NT2/D1 (cell line): ENCODE results near the gene AGXT.

Experiments
- DNase-seq: peaks from one replicate; pipeline ENCODE4 v3.0.0-alpha.2; 2011; ENCODE audit warnings: low read depth, low spot score
- H3K27me3 ChIP-seq: 2 replicates; pipeline ENCODE4 v1.6.0; 2011; ENCODE audit warnings: mild to moderate bottlenecking; ENCODE audit not compliant: insufficient read length, insufficient read depth
- H3K36me3 ChIP-seq: 2 replicates; pipeline ENCODE4 v1.6.1; 2011; ENCODE audit warnings: mild to moderate bottlenecking, low read length, mixed read lengths; ENCODE audit not compliant: insufficient read depth, insufficient read length
- H3K4me1 ChIP-seq: 2 replicates; pipeline ENCODE4 v1.5.1; 2011; ENCODE audit not compliant: insufficient read depth, insufficient read length
- H3K4me3 ChIP-seq: 2 replicates; pipeline ENCODE4 v1.5.1; 2011; ENCODE audit warnings: low read depth; ENCODE audit not compliant: insufficient read length
- H3K9ac ChIP-seq: 2 replicates; pipeline ENCODE4 v1.6.0; 2011; ENCODE audit warnings: low read depth; ENCODE audit not compliant: insufficient read length
- H3K9me3 ChIP-seq: 2 replicates; pipeline ENCODE4 v1.5.1; 2011; ENCODE audit warnings: mild to moderate bottlenecking, low read length; ENCODE audit not compliant: insufficient read depth
- SUZ12 ChIP-seq: IDR thresholded peaks from 2 replicates; pipeline ENCODE4 v1.6.1; 2011; ENCODE audit not compliant: insufficient read length, insufficient read depth; ENCODE audit errors: extremely low read depth
- YY1 ChIP-seq: IDR thresholded peaks from 2 replicates; pipeline ENCODE4 v1.6.1; 2011; ENCODE audit not compliant: insufficient read length, insufficient read depth
- ZNF274 ChIP-seq: IDR thresholded peaks from 2 replicates; pipeline ENCODE4 v1.6.1; 2011; ENCODE audit warnings: mild to moderate bottlenecking, low read depth, low read length

The AGXT gene

DNA sequence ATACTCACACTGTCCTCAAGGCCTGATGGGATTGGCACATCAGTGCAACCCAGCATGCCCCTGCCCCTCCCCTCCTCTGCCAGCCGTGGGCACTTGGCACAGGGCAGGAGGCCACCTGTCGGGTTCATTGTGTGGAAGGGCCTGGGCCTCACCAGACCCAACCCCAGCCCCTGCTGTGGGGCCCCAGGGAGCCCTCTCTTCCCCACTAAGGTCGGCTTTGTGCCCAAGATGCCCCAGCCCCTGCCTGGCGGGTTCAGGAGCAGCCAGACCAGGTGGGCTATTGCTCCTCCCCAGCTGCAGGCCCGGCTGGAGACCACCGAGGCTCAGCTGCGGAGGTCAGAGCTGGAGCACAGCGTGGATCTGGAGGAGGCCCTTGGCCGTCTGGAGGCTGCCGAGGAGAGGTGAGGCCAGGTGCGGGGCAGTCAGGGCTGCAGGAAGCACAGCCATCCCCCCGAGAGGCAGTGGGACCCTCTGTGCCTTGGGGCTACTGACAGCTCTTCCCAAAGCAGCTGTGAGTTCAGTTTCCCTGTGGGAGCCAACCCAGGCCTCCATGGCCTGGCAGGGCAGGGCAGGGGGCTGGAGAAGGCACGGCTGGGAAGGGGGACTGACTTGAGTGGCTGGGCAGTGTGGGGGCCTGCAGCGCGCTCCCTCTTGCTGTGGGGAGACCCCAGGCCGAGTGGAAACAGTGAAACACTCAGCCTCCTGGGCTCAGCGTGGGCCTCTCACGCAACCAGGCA lies 53.8 kb downstream of the AGXT start:
- no peak for DNase-seq
- Histone ChIP-seq H3K36me3 (no peaks in the 10 kb centered on the region), H3K27me3 (no peaks in the 10 kb centered on the region), H3K4me1 (peaks cover 17% of the 10 kb centered on the region), H3K4me3 (no peak overlapping the region), H3K9ac (peak overlapping the region; percentile 42), H3K9me3 (no peaks in the 10 kb centered on the region)
- TF ChIP-seq ZNF274 = no peak
- no peak for TF ChIP-seq YY1
- no peak for TF ChIP-seq SUZ12

DNA sequence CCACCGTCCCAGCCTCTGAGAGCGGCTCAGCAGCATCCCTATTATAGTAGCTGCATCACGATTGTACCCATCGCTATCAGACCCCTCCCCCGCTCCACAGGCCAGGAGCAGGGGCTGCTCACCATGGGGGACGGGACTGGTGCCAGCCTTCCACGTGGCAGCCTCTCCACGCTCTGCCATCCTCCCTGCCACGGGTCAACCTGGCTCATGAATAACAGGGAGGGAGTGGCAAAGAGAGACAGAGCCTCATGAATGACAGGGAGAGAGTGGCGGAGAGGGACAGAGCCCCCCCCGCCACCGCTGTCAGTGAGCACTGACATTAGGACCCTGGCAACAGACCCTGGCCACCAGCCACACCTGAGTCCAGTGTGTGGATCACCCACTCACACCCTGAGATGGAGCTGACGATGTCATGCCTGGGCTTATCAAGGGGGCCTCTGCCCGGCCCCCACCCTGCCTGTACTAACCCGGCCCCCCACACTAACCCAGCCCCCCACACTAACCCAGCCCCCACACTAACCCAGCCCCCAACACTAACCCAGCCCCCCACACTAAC lies 54.4 kb downstream of the AGXT start:
- H3K4me3 ChIP-seq = no peak overlapping the region
- TF ChIP-seq ZNF274 (no peak), YY1 (no peak), SUZ12 (no peak)
- no peaks in the 10 kb centered on the region for H3K27me3 ChIP-seq
- H3K36me3 ChIP-seq = no peaks in the 10 kb centered on the region
- DNase-seq = no peak
- peak overlapping the region; percentile 42 for H3K9ac ChIP-seq
- H3K9me3 ChIP-seq = no peaks in the 10 kb centered on the region
- peaks cover 16% of the 10 kb centered on the region for H3K4me1 ChIP-seq

GRCh38 chr2:240925191-240925567 lies 56.6 kb downstream of the AGXT start:
- Histone ChIP-seq H3K36me3 (no peaks in the 10 kb centered on the region), H3K27me3 (no peaks in the 10 kb centered on the region), H3K9me3 (no peaks in the 10 kb centered on the region), H3K4me3 (no peak overlapping the region), H3K4me1 (peaks cover 14% of the 10 kb centered on the region), H3K9ac (no peak overlapping the region)
- TF ChIP-seq YY1 = no peak
- no peak for TF ChIP-seq ZNF274
- TF ChIP-seq SUZ12 = no peak
- no peak for DNase-seq

GRCh38 chr2:240925568-240926515 lies 57.2 kb downstream of the AGXT start:
- H3K4me3 ChIP-seq = no peak overlapping the region
- no peaks in the 10 kb centered on the region for H3K9me3 ChIP-seq
- DNase-seq = no peak
- no peaks in the 10 kb centered on the region for H3K27me3 ChIP-seq
- no peaks in the 10 kb centered on the region for H3K36me3 ChIP-seq
- H3K4me1 ChIP-seq = peaks cover 18% of the 10 kb centered on the region
- TF ChIP-seq ZNF274 (no peak), YY1 (no peak), SUZ12 (no peak)
- H3K9ac ChIP-seq = no peak overlapping the region

GRCh38 chr2:240926516-240927389 lies 58.1 kb downstream of the AGXT start:
- no peak overlapping the region for H3K9ac ChIP-seq
- no peaks in the 10 kb centered on the region for H3K9me3 ChIP-seq
- H3K4me3 ChIP-seq = no peak overlapping the region
- no peak for DNase-seq
- TF ChIP-seq ZNF274 = no peak
- TF ChIP-seq SUZ12 = no peak
- no peak for TF ChIP-seq YY1
- H3K27me3 ChIP-seq = no peaks in the 10 kb centered on the region
- peaks cover 18% of the 10 kb centered on the region for H3K4me1 ChIP-seq
- no peaks in the 10 kb centered on the region for H3K36me3 ChIP-seq

GRCh38 chr2:240927390-240927781 lies 58.8 kb downstream of the AGXT start:
- TF ChIP-seq YY1 (no peak), ZNF274 (no peak), SUZ12 (no peak)
- H3K36me3 ChIP-seq = no peaks in the 10 kb centered on the region
- peaks cover 16% of the 10 kb centered on the region for H3K4me1 ChIP-seq
- H3K4me3 ChIP-seq = no peak overlapping the region
- DNase-seq = no peak
- no peak overlapping the region for H3K9ac ChIP-seq
- no peaks in the 10 kb centered on the region for H3K9me3 ChIP-seq
- H3K27me3 ChIP-seq = no peaks in the 10 kb centered on the region
